CD4-positive, CD25-positive, alpha-beta regulatory T cell (primary cell): Measurements from ENCODE around the gene KLHL2. TPM values are rescaled to one million over a fixed set of nuclear protein-coding genes. Genes with fewer than 3 reads are reported as not detected.
"Not testable (repeated sequence)": the region's sequence is repeated elsewhere in the genome, so short reads cannot be mapped to it uniquely, and the experiment has no call there.

Experiments
- ATAC-seq, 2 donors: fragments of 150-1000 bp; cut with Tn5 transposase; one replicate each; pipeline ENCODE4 v1.10.0; 2021; ENCODE audit warnings: low read depth in 2 of 2, moderate number of reproducible peaks in 2 of 2, moderate library complexity in 1 of 2
- DNase-seq, 3 donors: peaks; one replicate each; pipeline versions ENCODE4 v3.0.0 to v3.0.0-alpha.2; 2012 to 2022; ENCODE audit warnings: mixed read lengths in 1 of 3
- H3K27ac ChIP-seq: one replicate; pipeline ENCODE4 v1.7.0; 2013; ENCODE audit warnings: mild to moderate bottlenecking, low read length; ENCODE audit not compliant: insufficient read depth, poor library complexity, severe bottlenecking
- H3K27me3 ChIP-seq: one replicate; pipeline ENCODE4 v1.7.0; 2013; ENCODE audit warnings: low read length; ENCODE audit not compliant: control insufficient read depth, insufficient read depth
- H3K36me3 ChIP-seq: one replicate; pipeline ENCODE4 v1.7.0; 2013; ENCODE audit warnings: mild to moderate bottlenecking, low read length, moderate library complexity; ENCODE audit not compliant: control insufficient read depth, insufficient read depth
- H3K4me1 ChIP-seq: 2 replicates; pipeline ENCODE4 v1.7.0; 2013; ENCODE audit warnings: mild to moderate bottlenecking, low read length; ENCODE audit not compliant: insufficient read depth, control insufficient read depth, poor library complexity, severe bottlenecking
- H3K4me3 ChIP-seq: one replicate; pipeline ENCODE4 v1.7.0; 2013; ENCODE audit warnings: low read depth, mild to moderate bottlenecking, low read length, moderate library complexity
- H3K9me3 ChIP-seq, 2 experiments: 1 replicate in 1 of 2; 2 replicates in 1 of 2; pipeline ENCODE4 v1.7.0; 2013; ENCODE audit warnings: low read length in 2 of 2, mild to moderate bottlenecking in 1 of 2, moderate library complexity in 1 of 2; ENCODE audit not compliant: control insufficient read depth in 2 of 2
- H3K27ac Mint-ChIP-seq, 3 donors: one replicate each; pipeline ENCODE4 v1.8.0; 2020 to 2022; ENCODE audit warnings: mild to moderate bottlenecking in 3 of 3, mixed read lengths in 3 of 3, moderate library complexity in 2 of 3
- H3K27me3 Mint-ChIP-seq: one replicate; pipeline ENCODE4 v1.8.0; 2022; ENCODE audit warnings: mild to moderate bottlenecking, mixed read lengths
- H3K36me3 Mint-ChIP-seq: one replicate; pipeline ENCODE4 v1.8.0; 2020; ENCODE audit warnings: mixed read lengths
- H3K4me1 Mint-ChIP-seq, 4 donors: one replicate each; pipeline ENCODE4 v1.8.0; 2020 to 2022; ENCODE audit warnings: mixed read lengths in 4 of 4, mild to moderate bottlenecking in 1 of 4
- H3K4me3 Mint-ChIP-seq, 4 donors: one replicate each; pipeline ENCODE4 v1.8.0; 2020 to 2022; ENCODE audit warnings: mild to moderate bottlenecking in 4 of 4, mixed read lengths in 4 of 4, moderate library complexity in 3 of 4
- H3K9me3 Mint-ChIP-seq, 7 donors: one replicate each; pipeline ENCODE4 v1.8.0; 2020 to 2022; ENCODE audit warnings: mixed read lengths in 7 of 7, mild to moderate bottlenecking in 3 of 7, moderate library complexity in 2 of 7
- polyA plus RNA-seq, 4 donors: library from polyadenylated mRNA; unstranded; fragments of 300-500 nt; fragmentation: Illumina TruSeq; gene quantifications; one replicate each; pipeline ENCODE4 v1.2.3, GENCODE V29; 2021
- total RNA-seq: library from RNA; stranded (reverse); gene quantifications from one replicate; pipeline ENCODE4 v1.2.3, GENCODE V29; 2022

KLHL2 gene
- total and polyA plus RNA-seq, 5 donors from 2014 or later: 7.1 to 31.2 (median 10.2) TPM

- H3K36me3 ChIP-seq, H3K9me3 ChIP-seq, H3K27me3 ChIP-seq, H3K4me1 ChIP-seq, H3K27me3 Mint-ChIP-seq, H3K9me3 Mint-ChIP-seq: not testable (repeated sequence)
- Histone ChIP-seq H3K27ac (peak overlapping the region; percentile 60), H3K4me3 (peak overlapping the region; percentile 70)
- peaks cover 33 to 56% (median 45%) of the 10 kb centered on the region in 4 donors for H3K4me1 Mint-ChIP-seq
- H3K36me3 Mint-ChIP-seq: peaks cover 22% of the 10 kb centered on the region
- peak in 2 of 3 donors; percentile 16 to 56 for DNase-seq
- peak; percentile 62 to 64 for ATAC-seq
- H3K27ac Mint-ChIP-seq: peak overlapping the region; percentile 76 to 95 (median 90)
- H3K4me3 Mint-ChIP-seq: peak overlapping the region; percentile 51 to 77 (median 62)
Observed at GRCh38 chr4:165286619-165287340, 79.4 kb downstream of the KLHL2 start.

DNA sequence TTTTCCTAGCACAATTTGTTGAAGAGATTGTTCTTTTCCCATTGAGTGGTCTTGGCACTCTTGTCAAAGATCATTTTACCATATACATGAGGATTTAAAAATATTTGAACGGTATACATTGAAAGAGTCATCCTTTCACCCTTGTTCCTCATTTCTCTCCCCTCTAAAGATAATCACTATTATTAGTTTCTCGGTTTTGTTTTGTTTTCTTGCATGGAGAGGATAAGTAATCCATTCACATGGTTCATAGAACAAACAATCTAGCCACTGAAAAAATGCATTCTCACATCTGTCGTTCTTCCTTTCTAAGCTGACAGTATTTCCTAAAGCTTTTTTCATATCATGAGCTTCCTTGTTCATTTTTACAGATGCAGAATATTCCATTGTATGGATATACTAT is 80.9 kb downstream of the KLHL2 start:
- Mint-ChIP-seq H3K4me1 (peaks cover 31 to 56% (median 44%) of the 10 kb centered on the region in 4 donors), H3K9me3 (peaks cover 0 to 4% (median 0%) of the 10 kb centered on the region in 7 donors), H3K4me3 (peak overlapping the region in 2 of 4 donors; percentile 19 to 61), H3K27me3 (no peaks in the 10 kb centered on the region), H3K36me3 (peaks cover 13% of the 10 kb centered on the region), H3K27ac (peak overlapping the region in 2 of 3 donors; percentile 15 to 76)
- Histone ChIP-seq H3K4me1 (peaks cover 4% of the 10 kb centered on the region), H3K4me3 (no peak overlapping the region), H3K27me3 (no peaks in the 10 kb centered on the region), H3K36me3 (no peaks in the 10 kb centered on the region), H3K27ac (no peak overlapping the region), H3K9me3 (no peaks in the 10 kb centered on the region)
- DNase-seq (no peak), ATAC-seq (no peak)

- no peaks in the 10 kb centered on the region for H3K36me3 ChIP-seq
- ATAC-seq: no peak
- peaks cover 4% of the 10 kb centered on the region for H3K4me1 ChIP-seq
- no peak overlapping the region for H3K27ac ChIP-seq
- Mint-ChIP-seq H3K27me3 (no peaks in the 10 kb centered on the region), H3K27ac (peak overlapping the region in 2 of 3 donors; percentile 11 to 76), H3K36me3 (peaks cover 13% of the 10 kb centered on the region), H3K4me3 (peak overlapping the region in 1 of 4 donors; percentile 3), H3K4me1 (peaks cover 31 to 56% (median 44%) of the 10 kb centered on the region in 4 donors), H3K9me3 (peaks cover 0 to 4% (median 0%) of the 10 kb centered on the region in 7 donors)
- no peak for DNase-seq
- H3K9me3 ChIP-seq: no peaks in the 10 kb centered on the region
- H3K27me3 ChIP-seq: no peaks in the 10 kb centered on the region
- H3K4me3 ChIP-seq: no peak overlapping the region
Observed at GRCh38 chr4:165288639-165289422, 81.5 kb downstream of the KLHL2 start.

GRCh38 chr4:165289423-165289785 is 82.0 kb downstream of the KLHL2 start:
- Mint-ChIP-seq H3K9me3 (peaks cover 0 to 1% (median 0%) of the 10 kb centered on the region in 7 donors), H3K27ac (no peak overlapping the region), H3K36me3 (peaks cover 9% of the 10 kb centered on the region), H3K4me3 (no peak overlapping the region), H3K4me1 (peaks cover 31 to 61% (median 46%) of the 10 kb centered on the region in 4 donors), H3K27me3 (no peaks in the 10 kb centered on the region)
- no peaks in the 10 kb centered on the region for H3K36me3 ChIP-seq
- H3K4me1 ChIP-seq: peaks cover 4% of the 10 kb centered on the region
- H3K9me3 ChIP-seq: no peaks in the 10 kb centered on the region
- no peak overlapping the region for H3K4me3 ChIP-seq
- ATAC-seq (no peak), DNase-seq (no peak)
- no peak overlapping the region for H3K27ac ChIP-seq
- no peaks in the 10 kb centered on the region for H3K27me3 ChIP-seq

GRCh38 chr4:165293061-165293460 is 85.7 kb downstream of the KLHL2 start:
- Mint-ChIP-seq H3K27me3 (no peaks in the 10 kb centered on the region), H3K27ac (peak overlapping the region in 1 of 3 donors; percentile 3), H3K4me1 (peaks cover 26 to 50% (median 37%) of the 10 kb centered on the region in 4 donors), H3K9me3 (no peaks in the 10 kb centered on the region), H3K36me3 (peaks cover 17% of the 10 kb centered on the region), H3K4me3 (no peak overlapping the region)
- no peaks in the 10 kb centered on the region for H3K9me3 ChIP-seq
- H3K4me3 ChIP-seq: no peak overlapping the region
- no peak overlapping the region for H3K27ac ChIP-seq
- H3K36me3 ChIP-seq: peaks cover 20% of the 10 kb centered on the region
- H3K4me1 ChIP-seq: peaks cover 7% of the 10 kb centered on the region
- DNase-seq: no peak
- ATAC-seq: no peak
- no peaks in the 10 kb centered on the region for H3K27me3 ChIP-seq

DNA sequence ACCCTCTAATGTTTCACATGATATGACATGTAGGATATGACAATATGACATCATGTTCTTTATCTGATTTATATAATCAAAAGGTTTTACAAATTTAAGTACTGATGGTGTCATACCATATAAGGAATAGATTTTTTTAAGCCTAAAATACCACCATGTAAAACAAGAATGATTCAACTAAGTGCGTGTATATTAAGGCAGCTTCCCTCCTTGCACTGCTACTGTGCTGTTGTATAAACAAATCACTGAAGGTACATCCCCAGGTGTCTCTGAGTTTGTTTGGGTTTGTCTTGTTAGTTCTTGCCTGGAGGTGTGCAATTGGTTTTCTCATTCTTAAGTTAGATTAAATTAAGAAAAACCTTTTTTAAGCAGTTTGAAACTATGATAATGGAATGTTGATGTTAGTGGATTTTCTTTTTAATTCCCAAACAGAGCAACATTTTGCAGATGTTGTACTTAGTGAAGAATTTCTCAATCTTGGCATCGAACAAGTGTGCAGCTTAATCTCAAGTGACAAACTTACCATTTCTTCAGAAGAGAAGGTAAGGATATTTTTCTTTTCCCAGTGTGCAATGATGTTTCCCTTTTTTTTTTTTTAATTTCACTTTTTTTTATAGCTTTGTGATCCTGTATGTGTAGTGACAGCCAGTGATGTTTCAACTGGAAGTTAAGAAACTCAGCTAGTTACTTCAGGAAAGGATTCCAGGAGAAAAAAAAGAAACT is 86.7 kb downstream of the KLHL2 start:
- H3K4me3 ChIP-seq: no peak overlapping the region
- H3K27ac ChIP-seq: no peak overlapping the region
- ATAC-seq: no peak
- H3K9me3 ChIP-seq: no peaks in the 10 kb centered on the region
- peaks cover 7% of the 10 kb centered on the region for H3K4me1 ChIP-seq
- Mint-ChIP-seq H3K9me3 (no peaks in the 10 kb centered on the region), H3K4me3 (peak overlapping the region in 2 of 4 donors; percentile 62 to 76), H3K4me1 (peaks cover 18 to 40% (median 28%) of the 10 kb centered on the region in 4 donors), H3K27me3 (no peaks in the 10 kb centered on the region), H3K27ac (peak overlapping the region in 1 of 3 donors; percentile 64), H3K36me3 (peaks cover 26% of the 10 kb centered on the region)
- H3K27me3 ChIP-seq: no peaks in the 10 kb centered on the region
- peaks cover 27% of the 10 kb centered on the region for H3K36me3 ChIP-seq
- no peak for DNase-seq

DNA sequence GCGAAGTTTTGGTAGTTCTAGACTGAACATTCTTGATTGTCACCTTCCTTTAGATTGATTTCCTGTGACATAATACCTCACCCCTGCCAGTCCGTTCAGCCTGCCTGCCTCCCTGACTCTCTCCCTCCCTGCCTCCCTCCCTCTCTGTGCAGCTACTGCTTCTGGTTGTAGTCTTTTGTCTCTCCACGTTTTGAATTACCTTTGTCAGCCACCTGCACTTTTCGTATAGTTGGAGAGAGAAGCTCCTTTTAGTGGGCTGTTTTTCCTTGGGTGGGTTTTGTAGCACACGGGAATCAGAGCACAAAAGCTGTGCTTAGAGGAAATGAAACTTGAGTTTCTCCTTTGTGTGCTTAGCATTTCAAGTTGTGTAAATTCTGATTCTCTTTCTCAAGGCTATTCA is 87.5 kb downstream of the KLHL2 start:
- Mint-ChIP-seq H3K36me3 (peaks cover 33% of the 10 kb centered on the region), H3K9me3 (no peaks in the 10 kb centered on the region), H3K4me1 (peaks cover 14 to 33% (median 26%) of the 10 kb centered on the region in 4 donors), H3K4me3 (peak overlapping the region in 3 of 4 donors; percentile 32 to 76 (median 62)), H3K27ac (peak overlapping the region; percentile 24 to 64 (median 57)), H3K27me3 (no peaks in the 10 kb centered on the region)
- peaks cover 33% of the 10 kb centered on the region for H3K36me3 ChIP-seq
- H3K9me3 ChIP-seq: no peaks in the 10 kb centered on the region
- peak overlapping the region; percentile 5 for H3K4me3 ChIP-seq
- ATAC-seq: peak; percentile 85 to 93
- peak in 2 of 3 donors; percentile 29 to 54 for DNase-seq
- peaks cover 7% of the 10 kb centered on the region for H3K4me1 ChIP-seq
- no peaks in the 10 kb centered on the region for H3K27me3 ChIP-seq
- H3K27ac ChIP-seq: no peak overlapping the region
